ENCODE data around the gene PVR. TPM values are rescaled to one million over a fixed set of nuclear protein-coding genes. Genes with fewer than 3 reads are reported as not detected.
"Not testable (repeated sequence)": the region's sequence is repeated elsewhere in the genome, so short reads cannot be mapped to it uniquely, and the experiment has no call there.

PVR gene
- total RNA-seq: 10 to 100 TPM; 27.5 to 64.7 TPM
- long read RNA-seq, transcript PVR-205 (8 exons, 3,325 nt): major isoform, 63 of 136 reads
- long read RNA-seq, transcript PVR-202 (7 exons, 3,166 nt): minor isoform, 9 of 136 reads
- long read RNA-seq, transcript PVR-203 (8 exons, 3,078 nt): minor isoform, 8 of 136 reads
- long read RNA-seq, transcript PVR-204 (6 exons, 1,344 nt): minor isoform, 29 of 136 reads
- long read RNA-seq, partial matches to known transcripts: 12 of 136 reads
- long read RNA-seq, other reads (novel, unspliced or antisense): 15 of 136 reads

- intact Hi-C loops (cut with DNase I): no loop called here
- peak; percentile 84 for DNase-seq
- ATAC-seq: peak; percentile 92 to 95
Measured at GRCh38 chr19:44643605-44644401, at the start of gene PVR. TSS of gene PVR (plus strand) at chr19:44643910. CDS start at chr19:44644097, 187 bp downstream.

- DNase-seq (no peak), ATAC-seq (no peak)
- intact Hi-C loops (cut with DNase I): no loop called here
Measured at GRCh38 chr19:44596428-44597130, 47.1 kb upstream of the PVR start.

- ATAC-seq (no peak), DNase-seq (no peak)
- intact Hi-C loops (cut with DNase I): no loop called here
Measured at GRCh38 chr19:44597131-44597491, 46.6 kb upstream of the PVR start.

- ATAC-seq (no peak), DNase-seq (no peak)
- intact Hi-C loops (cut with DNase I): no loop called here
Measured at GRCh38 chr19:44598355-44598754, 45.4 kb upstream of the PVR start.

- ATAC-seq (no peak), DNase-seq (no peak)
- intact Hi-C loops (cut with DNase I): no loop called here
Measured at GRCh38 chr19:44598880-44599279, 44.8 kb upstream of the PVR start.

GRCh38 chr19:44600466-44600865 lies 43.2 kb upstream of the PVR start:
- intact Hi-C loops (cut with DNase I): no loop called here
- DNase-seq: no peak
- ATAC-seq: no peak

- ATAC-seq (no peak), DNase-seq (no peak)
- intact Hi-C loops (cut with DNase I): no loop called here
Measured at GRCh38 chr19:44602081-44602480, 41.6 kb upstream of the PVR start.

GRCh38 chr19:44603201-44603945 lies 40.3 kb upstream of the PVR start:
- intact Hi-C loops (cut with DNase I): no loop called here
- ATAC-seq: peak in 1 of 2 donors; percentile 41
- DNase-seq: peak; percentile 36

- DNase-seq (no peak), ATAC-seq (no peak)
- intact Hi-C loops (cut with DNase I): no loop called here
Measured at GRCh38 chr19:44604241-44604640, 39.5 kb upstream of the PVR start.

- no peak for DNase-seq
- intact Hi-C loops (cut with DNase I): no loop called here
- ATAC-seq: no peak
Measured at GRCh38 chr19:44605547-44605946, 38.2 kb upstream of the PVR start.

GRCh38 chr19:44607049-44607448 lies 36.7 kb upstream of the PVR start:
- ATAC-seq: peak; percentile 55 to 61
- intact Hi-C loops (cut with DNase I): no loop called here

GRCh38 chr19:44607917-44608316 lies 35.8 kb upstream of the PVR start:
- no peak for ATAC-seq
- DNase-seq: no peak
- intact Hi-C loops (cut with DNase I): no loop called here

More at GRCh38 chr19:44607049-44607448, 36.7 kb upstream of the PVR start:
- DNase-seq: no peak

- DNase-seq: no peak
- intact Hi-C loops (cut with DNase I): no loop called here
- no peak for ATAC-seq
Measured at GRCh38 chr19:44608391-44608821, 35.3 kb upstream of the PVR start.

- no peak for DNase-seq
- ATAC-seq: no peak
- intact Hi-C loops (cut with DNase I): no loop called here
Measured at GRCh38 chr19:44609219-44609618, 34.5 kb upstream of the PVR start.

GRCh38 chr19:44610497-44610896 lies 33.2 kb upstream of the PVR start:
- intact Hi-C loops (cut with DNase I); ATAC-seq: not testable (repeated sequence)

GRCh38 chr19:44611812-44612295 lies 31.9 kb upstream of the PVR start:
- ATAC-seq: no peak
- intact Hi-C loops (cut with DNase I): no loop called here
- no peak for DNase-seq

More at GRCh38 chr19:44610497-44610896, 33.2 kb upstream of the PVR start:
- not testable (repeated sequence) for DNase-seq

GRCh38 chr19:44613295-44614178 lies 30.2 kb upstream of the PVR start, which contains the start of gene IGSF23:
TSS of gene IGSF23 (plus strand) at chr19:44613563. CDS start at chr19:44613646, 83 bp downstream.
- no peak for ATAC-seq
- intact Hi-C loops (cut with DNase I): no loop called here
- no peak for DNase-seq

- ATAC-seq (no peak), DNase-seq (no peak)
- intact Hi-C loops (cut with DNase I): no loop called here
Measured at GRCh38 chr19:44614313-44614712, 29.4 kb upstream of the PVR start.

All from left cardiac atrium (tissue), 4 donors.